GM12878 (cell line): ENCODE results near the gene PIK3R3. TPM values are rescaled to one million over a fixed set of nuclear protein-coding genes. Genes with fewer than 3 reads are reported as not detected.

Experiments used
- ATAC-seq: fragments of 200-7000 bp; cut with Tn5 transposase; 3 replicates; pipeline ENCODE4 v1.9.1; 2020; ENCODE audit warnings: mild to moderate bottlenecking, moderate library complexity
- BruUV-seq: library from RNA; stranded (reverse); fragments of 400-500 nt; replicated peaks from 2 replicates; lab custom pipeline; 2021; lab: Mats Ljungman, UMichigan
- CTCF ChIA-PET: fragments of 300-600 bp; sonication (Branson Sonifier 250); formaldehyde crosslinking; extraction: SDS; loops from one replicate; lab custom pipeline; 2021; ENCODE audit warnings: inconsistent platforms; lab: Yijun Ruan, JAX
- POLR2A ChIA-PET: fragments of 350-600 bp; formaldehyde crosslinking; extraction: SDS; loops from one replicate; lab custom pipeline; 2021; ENCODE audit warnings: inconsistent platforms; lab: Charles Lee
- RAD21 ChIA-PET: fragments of 300-600 bp; sonication (Branson Sonifier 250); formaldehyde crosslinking; loops from one replicate; lab custom pipeline; 2023; ENCODE audit warnings: antibody characterized with exemption; ENCODE audit not compliant: unreplicated experiment; lab: Charles Lee
- SMC1A ChIA-PET: fragments of 300-600 bp; sonication (Branson Sonifier 250); formaldehyde crosslinking; loops from one replicate; lab custom pipeline; 2023; ENCODE audit not compliant: unreplicated experiment, uncharacterized antibody; lab: Charles Lee
- DNase-seq: peaks from one replicate; pipeline ENCODE4 v3.0.0-alpha.2; 2011; ENCODE audit warnings: low read depth, low spot score
- FAIRE-seq: peaks from 3 replicates; lab custom pipeline; 2011; peaks lifted over from hg19 to GRCh38; lab: Jason Lieb, UNC
- H2AFZ ChIP-seq: 2 replicates; pipeline ENCODE4 v1.6.0; 2011; ENCODE audit warnings: low read depth, low read length, control low read depth; ENCODE audit not compliant: control insufficient read depth
- H3K27ac ChIP-seq: 2 replicates; pipeline ENCODE4 v1.5.1; 2011; ENCODE audit warnings: control low read depth; ENCODE audit not compliant: control insufficient read depth, insufficient read depth
- H3K27me3 ChIP-seq, 2 experiments: replicated peaks in 1 of 2; 2 replicates each; pipeline versions ENCODE4 v1.6.0 to v1.6.1; 2011; ENCODE audit warnings: low read length in 1 of 2; ENCODE audit not compliant: control insufficient read depth in 2 of 2, insufficient read depth in 2 of 2
- H3K36me3 ChIP-seq, 2 experiments: 2 replicates each; pipeline ENCODE4 v1.5.1; 2011; ENCODE audit warnings: low read length in 1 of 2; ENCODE audit not compliant: control insufficient read depth in 2 of 2, insufficient read depth in 2 of 2
- H3K4me1 ChIP-seq: 2 replicates; pipeline ENCODE4 v1.6.1; 2011; ENCODE audit warnings: mild to moderate bottlenecking, low read length, moderate library complexity, mixed read lengths; ENCODE audit not compliant: control insufficient read depth, insufficient read depth
- H3K4me2 ChIP-seq: 2 replicates; pipeline ENCODE4 v1.6.0; 2011; ENCODE audit warnings: control low read depth; ENCODE audit not compliant: control insufficient read depth, insufficient read depth
- H3K4me3 ChIP-seq: fragments of 200-600 bp; sonication (generic); 2 replicates; pipeline ENCODE4 v1.5.1; 2016
- H3K79me2 ChIP-seq: 2 replicates; pipeline ENCODE4 v1.6.0; 2011; ENCODE audit warnings: low read length; ENCODE audit not compliant: control insufficient read depth, insufficient read depth
- H3K9ac ChIP-seq: 2 replicates; pipeline ENCODE4 v1.8.0; 2011; ENCODE audit warnings: low read length, control low read depth, mixed read lengths; ENCODE audit not compliant: control insufficient read depth, insufficient read depth
- H3K9me3 ChIP-seq: replicated peaks from 3 replicates; pipeline ENCODE4 v1.5.1; 2011; ENCODE audit warnings: mild to moderate bottlenecking, low read length; ENCODE audit not compliant: control insufficient read depth, insufficient read depth
- H4K20me1 ChIP-seq: 2 replicates; pipeline ENCODE4 v1.6.0; 2011; ENCODE audit not compliant: control insufficient read depth, insufficient read depth
- BCL3 ChIP-seq: IDR thresholded peaks from 2 replicates; pipeline ENCODE4 v1.6.1; 2011; ENCODE audit warnings: borderline replicate concordance, low read depth, mild to moderate bottlenecking, moderate library complexity, low read length; ENCODE audit not compliant: insufficient read depth, poor library complexity, severe bottlenecking
- IKZF1 ChIP-seq: fragments of 450-650 bp; conservative IDR thresholded peaks from 2 replicates; pipeline ENCODE4 v1.6.1; 2017; ENCODE audit warnings: antibody characterized with exemption, mild to moderate bottlenecking
- NFIC ChIP-seq: IDR thresholded peaks from 2 replicates; pipeline ENCODE4 v1.6.1; 2012; ENCODE audit warnings: low read depth, mild to moderate bottlenecking, inconsistent platforms, low read length, moderate library complexity
- RELA ChIP-seq: fragments of 450-650 bp; IDR thresholded peaks from 2 replicates; pipeline ENCODE4 v1.8.0; 2014; ENCODE audit warnings: borderline replicate concordance; ENCODE audit not compliant: partially characterized antibody
- RELB ChIP-seq: fragments of 450-650 bp; IDR thresholded peaks from 2 replicates; pipeline ENCODE4 v1.6.1; 2017; ENCODE audit warnings: low read depth, mild to moderate bottlenecking, moderate library complexity
- TAF1 ChIP-seq: IDR thresholded peaks from 2 replicates; pipeline ENCODE4 v1.6.1; 2011; ENCODE audit warnings: mild to moderate bottlenecking, low read depth, low read length, borderline replicate concordance
- TARDBP ChIP-seq: IDR thresholded peaks from 2 replicates; pipeline ENCODE4 v1.6.1; 2016; ENCODE audit warnings: borderline replicate concordance
- YY1 ChIP-seq: IDR thresholded peaks from 2 replicates; pipeline ENCODE4 v1.6.1; 2011; ENCODE audit warnings: low read depth, mild to moderate bottlenecking, low read length
- ZNF24 ChIP-seq: fragments of 450-650 bp; IDR thresholded peaks from 2 replicates; pipeline ENCODE4 v1.6.1; 2017; ENCODE audit warnings: antibody characterized with exemption, mild to moderate bottlenecking
- ZNF622 ChIP-seq: fragments of 450-650 bp; IDR thresholded peaks from 2 replicates; pipeline ENCODE4 v1.6.1; 2017; ENCODE audit warnings: mild to moderate bottlenecking, inconsistent platforms
- WGBS: methylation state at CpG from one replicate; pipeline ENCODE4 v1.1.6; 2016; ENCODE audit warnings: low lambda C conversion rate; ENCODE audit not compliant: insufficient replicate concordance, insufficient coverage; ENCODE audit errors: missing lambda C conversion rate; 5-methylcytosine and 5-hydroxymethylcytosine counted together
- in situ Hi-C: fragments of 300-500 bp; cut with MboI; formaldehyde crosslinking; loops from 9 replicates; pipeline ENCODE4 v1.14.3; 2018; ENCODE audit warnings: mixed read lengths
- intact Hi-C: fragments of 100-400 bp; cut with micrococcal nuclease; formaldehyde crosslinking; loops from one replicate; pipeline ENCODE4 v1.14.2; 2022; ENCODE audit not compliant: unreplicated experiment
- polyA plus RNA-seq, 11 experiments: library from polyadenylated mRNA; depleted of rRNA in 4 of 11; unstranded in 6 of 11; stranded (reverse) in 5 of 11; fragments of >200 nt; fragmentation: Nextera tagmentation in 4 of 11; fragmentation: Illumina TruSeq in 1 of 11; extraction: Ambion mirVana in 4 of 11; extraction: Trizol in 1 of 11; gene quantifications; 1 replicate in 1 of 11; 2 replicates in 10 of 11; pipeline versions ENCODE4 v1.2.1 to v1.2.3, GENCODE V29; 2011 to 2016; ENCODE audit warnings: inconsistent platforms in 2 of 11, missing spikeins in 2 of 11, low read depth in 1 of 11
- total RNA-seq, 4 experiments: library from RNA; depleted of rRNA in 3 of 4; stranded (reverse); fragments of >200 nt in 3 of 4; fragmentation: Illumina TruSeq in 1 of 4; extraction: Trizol in 1 of 4; gene quantifications; 2 replicates each; pipeline versions ENCODE4 v1.2.1 to v1.2.3, GENCODE V29; 2013 to 2021

PIK3R3 gene
- total and polyA plus RNA-seq, 10 of the 15 experiments (the other 5 are each of a cell fraction or from before 2014, with no cell fraction given): 4.8 to 27.0 (median 19.8) TPM

GRCh38 chr1:46099215-46099614, 33.2 kb downstream of the PIK3R3 start:
- ChIA-PET RAD21 (no interaction called here), SMC1A (interaction anchor here (1.0 kb wide), 1 partner anchor 36 kb away, joined by 3 read pairs; no protein-coding TSS in a partner anchor), POLR2A (no interaction called here), CTCF (interaction anchor here (1.3 to 1.9 kb wide), 2 partner anchors 11 to 57 kb away, joined by 3 to 5 read pairs; no protein-coding TSS in a partner anchor)
- no peak overlapping the region for H3K9ac ChIP-seq
- BruUV-seq: no TSS peak
- no peak overlapping the region for H3K27ac ChIP-seq
- H2AFZ ChIP-seq: no peak overlapping the region
- DNase-seq (no peak), ATAC-seq (no peak), FAIRE-seq (no peak)
- no peak for TF ChIP-seq TAF1
- TF ChIP-seq RELB: no peak
- no peak for TF ChIP-seq TARDBP
- TF ChIP-seq NFIC: no peak
- TF ChIP-seq YY1: no peak
- TF ChIP-seq BCL3: no peak
- no peak for TF ChIP-seq IKZF1
- TF ChIP-seq ZNF24: no peak
- TF ChIP-seq RELA: no peak
- TF ChIP-seq ZNF622: no peak
- no peaks in the 10 kb centered on the region for H3K27me3 ChIP-seq
- no peak overlapping the region for H3K4me2 ChIP-seq
- peaks cover 10% of the 10 kb centered on the region for H3K9me3 ChIP-seq
- WGBS: 100% methylated on average over 1 of the region's 1 CpG
- intact Hi-C loops: no loop called here
- no peaks in the 10 kb centered on the region for H4K20me1 ChIP-seq
- H3K4me3 ChIP-seq: no peak overlapping the region
- peaks cover 21% of the 10 kb centered on the region for H3K4me1 ChIP-seq
- in situ Hi-C loops: no loop called here
- peaks cover 0 to 2% of the 10 kb centered on the region in 2 experiments; a peak in 2 of 4 replicates for H3K36me3 ChIP-seq
- H3K79me2 ChIP-seq: peaks cover 30% of the 10 kb centered on the region
